Measurements from ENCODE around the gene RALB. TPM values are rescaled to one million over a fixed set of nuclear protein-coding genes. Genes with fewer than 3 reads are reported as not detected.

Gene RALB
- total RNA-seq, 2 donors from 2014 or later, result 43.7 to 48.5 TPM

DNA sequence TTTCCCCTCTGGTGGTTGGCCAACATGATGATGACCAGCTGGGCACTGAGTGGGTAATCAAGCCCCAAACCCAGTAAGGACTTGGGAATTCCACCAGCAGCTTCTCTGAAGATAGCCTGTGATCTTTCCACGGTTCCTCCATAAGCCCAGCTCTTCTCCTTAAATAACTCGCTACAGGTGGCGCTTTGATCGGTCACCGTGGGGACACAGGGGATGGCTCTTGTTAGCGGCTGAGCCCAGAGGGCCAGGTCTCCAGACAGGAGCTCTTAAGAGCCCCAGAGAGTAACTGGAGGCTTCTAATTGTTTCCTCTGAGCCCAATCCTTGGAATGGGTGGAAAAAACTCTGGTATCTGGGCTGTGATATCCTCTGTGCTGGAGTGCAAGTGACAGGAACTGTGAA, 79.7 kb downstream of the RALB start:
- H3K9me3 ChIP-seq, result peaks cover 0 to 3% of the 10 kb centered on the region in 2 donors
- no peak for DNase-seq (ENCODE audit: low spot score)

DNA sequence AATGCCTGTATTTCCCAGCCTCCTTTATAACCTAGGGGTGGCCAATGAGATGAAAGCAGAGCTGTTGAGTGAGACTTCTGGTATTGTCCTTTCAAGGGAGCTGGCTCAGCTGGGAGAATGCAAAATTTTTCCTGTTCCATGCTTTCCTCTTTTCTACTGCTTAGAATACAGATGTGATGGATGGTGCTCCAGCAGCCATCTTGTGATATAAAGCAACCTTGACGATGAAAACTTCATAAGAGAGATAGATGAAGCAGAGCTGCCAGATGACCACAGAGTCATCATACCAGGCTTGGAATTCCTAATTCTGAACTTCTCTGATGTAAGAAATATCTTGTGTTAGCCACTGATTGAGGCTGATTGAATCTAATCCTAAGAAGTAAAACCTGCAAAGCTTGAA, 81.4 kb downstream of the RALB start:
- H3K4me1 ChIP-seq, result no peaks in the 10 kb centered on the region
- peaks cover 0 to 3% of the 10 kb centered on the region in 2 donors for H3K9me3 ChIP-seq
- no peak for DNase-seq (ENCODE audit: low spot score)
- H3K27ac ChIP-seq, result no peak overlapping the region
- H3K4me3 ChIP-seq, result no peak overlapping the region
- H3K27me3 ChIP-seq, result no peaks in the 10 kb centered on the region
- H3K36me3 ChIP-seq, result no peaks in the 10 kb centered on the region
- TF ChIP-seq, protein P1, sequence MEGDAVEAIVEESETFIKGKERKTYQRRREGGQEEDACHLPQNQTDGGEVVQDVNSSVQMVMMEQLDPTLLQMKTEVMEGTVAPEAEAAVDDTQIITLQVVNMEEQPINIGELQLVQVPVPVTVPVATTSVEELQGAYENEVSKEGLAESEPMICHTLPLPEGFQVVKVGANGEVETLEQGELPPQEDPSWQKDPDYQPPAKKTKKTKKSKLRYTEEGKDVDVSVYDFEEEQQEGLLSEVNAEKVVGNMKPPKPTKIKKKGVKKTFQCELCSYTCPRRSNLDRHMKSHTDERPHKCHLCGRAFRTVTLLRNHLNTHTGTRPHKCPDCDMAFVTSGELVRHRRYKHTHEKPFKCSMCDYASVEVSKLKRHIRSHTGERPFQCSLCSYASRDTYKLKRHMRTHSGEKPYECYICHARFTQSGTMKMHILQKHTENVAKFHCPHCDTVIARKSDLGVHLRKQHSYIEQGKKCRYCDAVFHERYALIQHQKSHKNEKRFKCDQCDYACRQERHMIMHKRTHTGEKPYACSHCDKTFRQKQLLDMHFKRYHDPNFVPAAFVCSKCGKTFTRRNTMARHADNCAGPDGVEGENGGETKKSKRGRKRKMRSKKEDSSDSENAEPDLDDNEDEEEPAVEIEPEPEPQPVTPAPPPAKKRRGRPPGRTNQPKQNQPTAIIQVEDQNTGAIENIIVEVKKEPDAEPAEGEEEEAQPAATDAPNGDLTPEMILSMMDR (IDR thresholded peaks at IDR 0.05), result no peak

More for the DNA sequence above, 79.7 kb downstream of the RALB start:
- no peaks in the 10 kb centered on the region for H3K36me3 ChIP-seq
- no peak overlapping the region for H3K4me3 ChIP-seq
- H3K27ac ChIP-seq, result no peak overlapping the region
- H3K27me3 ChIP-seq, result no peaks in the 10 kb centered on the region
- TF ChIP-seq, protein P1 (IDR thresholded peaks at IDR 0.05), result no peak
- H3K4me1 ChIP-seq, result no peaks in the 10 kb centered on the region

DNA sequence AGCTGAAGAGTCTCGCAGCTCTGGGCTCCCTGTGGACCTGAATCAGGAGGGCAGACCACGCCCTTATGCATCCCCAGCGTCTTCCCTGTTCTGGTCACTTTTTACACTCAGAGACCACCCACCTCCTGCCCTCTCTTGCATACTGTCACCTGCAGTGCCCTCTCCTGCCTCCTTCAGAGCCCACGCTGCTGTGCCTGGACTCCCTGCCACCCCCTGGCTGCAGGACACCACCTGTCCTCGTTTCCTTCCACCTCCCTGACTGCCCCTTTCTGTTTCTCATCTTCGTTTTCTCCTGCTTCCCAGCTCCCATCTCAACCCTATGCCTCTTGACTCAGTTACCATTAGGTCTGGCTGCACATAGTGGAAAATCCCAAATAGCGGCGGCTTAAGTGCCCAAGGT, 84.1 kb downstream of the RALB start:
- Histone ChIP-seq H3K27ac (no peak overlapping the region), H3K4me3 (no peak overlapping the region), H3K4me1 (no peaks in the 10 kb centered on the region), H3K27me3 (no peaks in the 10 kb centered on the region), H3K36me3 (no peaks in the 10 kb centered on the region), H3K9me3 (peaks cover 0 to 3% of the 10 kb centered on the region in 2 donors)
- TF ChIP-seq, protein P1 (IDR thresholded peaks at IDR 0.05), result no peak
- no peak for DNase-seq (ENCODE audit: low spot score)

DNA sequence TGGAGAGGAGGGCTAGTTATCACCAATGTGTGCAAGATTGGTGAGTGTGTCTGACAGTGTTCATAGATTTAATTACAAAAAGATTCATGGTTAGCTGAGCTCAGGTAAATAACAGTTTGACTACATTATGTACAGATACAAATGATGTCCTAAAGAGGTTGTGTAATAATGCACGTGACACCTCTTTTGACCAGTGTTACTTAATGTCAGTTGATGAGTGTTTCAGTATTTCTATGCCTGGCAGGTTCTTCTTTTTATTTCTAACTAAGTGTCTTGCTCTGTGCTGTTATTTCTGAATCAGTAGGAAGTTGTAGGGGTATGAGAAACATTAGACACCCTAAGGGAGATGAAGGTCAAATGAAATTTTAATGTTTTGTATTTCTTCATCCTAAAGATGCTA, 85.4 kb downstream of the RALB start:
- Histone ChIP-seq H3K36me3 (no peaks in the 10 kb centered on the region), H3K4me1 (peaks cover 0 to 2% of the 10 kb centered on the region in 2 donors), H3K27me3 (peaks cover 0 to 10% of the 10 kb centered on the region in 2 donors), H3K4me3 (no peak overlapping the region), H3K27ac (no peak overlapping the region), H3K9me3 (peaks cover 0 to 3% of the 10 kb centered on the region in 2 donors)
- TF ChIP-seq, protein P1 (IDR thresholded peaks at IDR 0.05), result no peak
- DNase-seq (ENCODE audit: low spot score), result no peak

DNA sequence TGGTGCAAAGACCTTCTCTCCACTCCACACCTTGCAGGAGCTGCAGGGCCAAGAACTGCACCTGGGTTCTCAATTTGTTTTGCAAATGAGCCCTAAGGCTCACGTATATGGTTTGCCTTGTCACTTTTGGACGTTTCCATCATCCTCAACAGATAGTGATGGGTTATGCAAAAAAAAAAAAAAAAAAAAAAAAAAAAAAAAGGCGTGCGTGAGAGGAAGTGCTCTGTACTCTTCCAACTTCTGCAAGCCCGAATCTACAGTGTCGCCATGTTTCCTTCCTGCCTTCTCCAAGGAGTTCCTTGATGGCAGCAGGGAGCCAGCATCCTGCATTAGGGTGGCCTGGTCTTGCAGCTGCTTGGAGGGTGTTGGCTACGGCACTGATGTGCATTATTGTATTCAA, 89.3 kb downstream of the RALB start:
- DNase-seq (ENCODE audit: low spot score), result no peak
- Histone ChIP-seq H3K4me3 (no peak overlapping the region), H3K27me3 (peaks cover 0 to 30% of the 10 kb centered on the region in 2 donors), H3K4me1 (peaks cover 0 to 32% of the 10 kb centered on the region in 2 donors), H3K27ac (no peak overlapping the region), H3K36me3 (no peaks in the 10 kb centered on the region), H3K9me3 (no peaks in the 10 kb centered on the region)
- TF ChIP-seq, protein P1 (IDR thresholded peaks at IDR 0.05), result no peak

DNA sequence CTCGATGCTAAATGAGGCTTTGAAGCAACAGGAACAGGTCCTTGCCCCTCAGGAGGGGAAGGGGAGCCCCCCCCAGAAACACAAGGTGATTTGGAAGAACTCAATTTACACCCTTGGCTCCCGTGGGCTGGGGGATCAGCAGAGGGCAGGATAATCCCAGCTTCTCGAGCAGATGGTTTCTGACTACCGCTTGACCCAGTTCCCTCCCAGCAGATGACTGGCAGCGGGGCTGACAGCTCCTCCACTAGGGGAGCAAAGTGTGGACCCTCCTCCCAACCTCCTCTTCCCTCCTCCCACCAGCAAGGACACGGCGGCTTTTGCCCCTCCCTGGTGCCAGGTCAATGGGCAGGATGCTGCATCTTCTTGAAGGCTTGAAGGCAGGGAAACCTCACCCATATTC, 89.8 kb downstream of the RALB start:
- TF ChIP-seq, protein P1 (IDR thresholded peaks at IDR 0.05), result no peak
- no peaks in the 10 kb centered on the region for H3K36me3 ChIP-seq
- peaks cover 0 to 37% of the 10 kb centered on the region in 2 donors for H3K4me1 ChIP-seq
- H3K27me3 ChIP-seq, result peaks cover 0 to 32% of the 10 kb centered on the region in 2 donors
- H3K4me3 ChIP-seq, result no peak overlapping the region
- no peak for DNase-seq (ENCODE audit: low spot score)
- no peak overlapping the region for H3K27ac ChIP-seq
- H3K9me3 ChIP-seq, result no peaks in the 10 kb centered on the region
